Epithelial cell of proximal tubule (primary cell): ENCODE results near the gene LRRFIP2. TPM values are rescaled to one million over a fixed set of nuclear protein-coding genes. Genes with fewer than 3 reads are reported as not detected.

Source experiments
- DNase-seq: peaks from one replicate; pipeline ENCODE4 v3.0.0-alpha.2; 2011; ENCODE audit warnings: low read depth
- H3K4me3 ChIP-seq: 2 replicates; pipeline ENCODE4 v1.5.1; 2011; ENCODE audit warnings: low read depth, mild to moderate bottlenecking, low read length
- CTCF ChIP-seq: conservative IDR thresholded peaks from 2 replicates; pipeline ENCODE4 v1.5.1; 2012; ENCODE audit warnings: low read depth, mild to moderate bottlenecking, low read length
- total RNA-seq: library from RNA; depleted of rRNA; stranded (reverse); fragments of >200 nt; gene quantifications from 2 replicates; pipeline ENCODE4 v1.2.3, GENCODE V29; 2015

Gene LRRFIP2
- total RNA-seq, 1 donor from 2014 or later, result 69.6 TPM

DNA sequence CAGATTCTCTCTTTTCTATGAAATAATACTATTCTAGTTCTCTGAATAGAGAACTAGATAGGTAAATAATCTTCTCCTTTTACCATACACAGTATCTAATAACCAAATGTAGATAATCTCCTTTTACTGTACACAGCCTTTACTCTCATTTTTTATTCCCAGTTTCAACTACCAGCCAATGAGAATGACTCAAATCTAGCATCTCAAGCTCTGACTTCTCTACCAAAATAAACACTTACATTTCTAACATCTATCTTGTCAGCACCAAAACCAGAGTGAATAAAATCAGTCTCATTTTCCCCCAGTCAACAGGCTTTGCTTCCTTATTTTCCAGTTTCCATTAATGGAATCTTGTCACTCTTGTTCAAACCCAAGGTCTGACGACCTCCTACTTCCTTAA, 36.9 kb downstream of the LRRFIP2 start:
- no peak for DNase-seq
- H3K4me3 ChIP-seq, result no peak overlapping the region
- no peak for TF ChIP-seq CTCF

GRCh38 chr3:37136067-37136466, 38.3 kb downstream of the LRRFIP2 start:
- no peak overlapping the region for H3K4me3 ChIP-seq
- no peak for DNase-seq
- no peak for TF ChIP-seq CTCF

- H3K4me3 ChIP-seq, result no peak overlapping the region
- no peak for TF ChIP-seq CTCF
- no peak for DNase-seq
Measured at GRCh38 chr3:37135561-37135960, 38.8 kb downstream of the LRRFIP2 start.

- no peak for TF ChIP-seq CTCF
- no peak for DNase-seq
- no peak overlapping the region for H3K4me3 ChIP-seq
Measured at GRCh38 chr3:37132334-37132733, 42.0 kb downstream of the LRRFIP2 start.

GRCh38 chr3:37131860-37132144, 42.6 kb downstream of the LRRFIP2 start:
- no peak for DNase-seq
- no peak for TF ChIP-seq CTCF
- no peak overlapping the region for H3K4me3 ChIP-seq

- H3K4me3 ChIP-seq, result no peak overlapping the region
- TF ChIP-seq CTCF, result no peak
- no peak for DNase-seq
Measured at GRCh38 chr3:37130984-37131859, 43.2 kb downstream of the LRRFIP2 start.

- H3K4me3 ChIP-seq, result no peak overlapping the region
- DNase-seq, result no peak
- no peak for TF ChIP-seq CTCF
Measured at GRCh38 chr3:37130448-37130847, 43.9 kb downstream of the LRRFIP2 start.
